Spleen (tissue), 7 donors: ENCODE results near the gene GRB10.

Experiments used
- CTCF ChIP-seq, 11 experiments: fragments of 200-600 bp in 7 of 11; fragments of 450-650 bp in 4 of 11; sonication (generic) in 4 of 11; IDR thresholded peaks in 8 of 11; conservative IDR thresholded peaks in 3 of 11; 1 replicate in 7 of 11; 2 replicates in 4 of 11; pipeline versions ENCODE4 v1.4.0 to v1.8.0; 2016 to 2021; ENCODE audit warnings: antibody characterized with exemption in 11 of 11, inconsistent platforms in 4 of 11, mild to moderate bottlenecking in 1 of 11
- POLR2A ChIP-seq, 3 donors: fragments of 450-650 bp; IDR thresholded peaks; one replicate each; pipeline ENCODE4 v1.5.1; 2017; ENCODE audit warnings: antibody characterized with exemption in 3 of 3, mild to moderate bottlenecking in 1 of 3
- donor health status: DM: no; HTN: no; CAD: no; lungs with moderate emphysema.
- donor health status: DM: no; HTN: no; CAD: no.
- donor health status: DM: no; HTN: no; CAD: no.

- TF ChIP-seq CTCF (IDR thresholded peaks at IDR 0.05 in 8 of 11, conservative IDR thresholded peaks at IDR 0.05 in 3 of 11): no peak
- TF ChIP-seq POLR2A (IDR thresholded peaks at IDR 0.05): no peak
These were observed 13.1 kb upstream of the GRB10 start for GRCh38 chr7:50795831-50796230.
